Measurements from ENCODE around the gene SLC1A3.

Gene SLC1A3

DNA sequence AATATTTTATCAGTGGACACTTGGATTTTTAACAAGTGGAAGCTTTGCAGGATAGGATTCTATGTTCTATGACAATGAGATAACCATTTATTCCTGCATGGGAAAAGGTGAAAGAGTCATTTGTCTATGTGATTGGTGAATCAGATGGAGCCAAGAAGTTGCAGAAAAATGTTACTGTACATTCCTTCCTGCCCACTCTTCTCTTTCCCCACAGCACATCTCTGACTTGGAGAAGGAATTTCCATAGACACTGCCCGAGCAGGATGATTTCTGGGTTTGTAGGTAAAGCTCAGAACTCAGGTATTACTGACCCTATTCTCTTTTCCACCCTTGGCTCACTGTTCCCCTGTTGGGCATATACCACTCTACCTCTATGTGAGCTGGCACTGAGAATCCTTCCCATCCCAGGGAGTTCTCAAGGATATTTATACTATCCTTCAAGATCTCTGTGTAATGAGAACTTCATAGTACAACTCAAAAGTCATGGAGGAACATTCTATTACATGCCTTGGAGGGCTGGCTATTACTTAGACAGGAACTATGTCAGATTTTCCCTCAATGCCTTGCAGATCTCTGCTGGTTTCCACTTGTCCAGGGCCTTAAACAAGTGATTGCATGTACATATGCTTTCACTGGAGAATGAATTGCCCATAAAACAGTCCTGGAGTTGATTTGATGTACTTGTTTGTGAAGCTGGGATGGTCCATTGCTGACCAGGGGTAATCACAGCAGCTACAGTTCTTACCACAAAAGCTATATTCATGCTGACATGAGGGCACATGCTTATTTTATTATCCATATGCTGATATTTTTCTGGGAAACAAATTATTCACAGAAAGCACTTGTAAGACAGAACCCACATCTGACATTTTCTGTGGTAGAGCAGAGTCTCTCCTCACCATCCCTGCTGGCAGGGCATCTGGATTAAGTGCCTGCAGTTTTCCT is 24.1 kb downstream of the SLC1A3 start:
- H3K4me3 ChIP-seq (ENCODE audit: low read depth, low read length), result no peak overlapping the region
- TF ChIP-seq, protein P1, sequence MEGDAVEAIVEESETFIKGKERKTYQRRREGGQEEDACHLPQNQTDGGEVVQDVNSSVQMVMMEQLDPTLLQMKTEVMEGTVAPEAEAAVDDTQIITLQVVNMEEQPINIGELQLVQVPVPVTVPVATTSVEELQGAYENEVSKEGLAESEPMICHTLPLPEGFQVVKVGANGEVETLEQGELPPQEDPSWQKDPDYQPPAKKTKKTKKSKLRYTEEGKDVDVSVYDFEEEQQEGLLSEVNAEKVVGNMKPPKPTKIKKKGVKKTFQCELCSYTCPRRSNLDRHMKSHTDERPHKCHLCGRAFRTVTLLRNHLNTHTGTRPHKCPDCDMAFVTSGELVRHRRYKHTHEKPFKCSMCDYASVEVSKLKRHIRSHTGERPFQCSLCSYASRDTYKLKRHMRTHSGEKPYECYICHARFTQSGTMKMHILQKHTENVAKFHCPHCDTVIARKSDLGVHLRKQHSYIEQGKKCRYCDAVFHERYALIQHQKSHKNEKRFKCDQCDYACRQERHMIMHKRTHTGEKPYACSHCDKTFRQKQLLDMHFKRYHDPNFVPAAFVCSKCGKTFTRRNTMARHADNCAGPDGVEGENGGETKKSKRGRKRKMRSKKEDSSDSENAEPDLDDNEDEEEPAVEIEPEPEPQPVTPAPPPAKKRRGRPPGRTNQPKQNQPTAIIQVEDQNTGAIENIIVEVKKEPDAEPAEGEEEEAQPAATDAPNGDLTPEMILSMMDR (IDR thresholded peaks at IDR 0.05; ENCODE audit: borderline replicate concordance, insufficient read depth, low read depth, low read length), result no peak

DNA sequence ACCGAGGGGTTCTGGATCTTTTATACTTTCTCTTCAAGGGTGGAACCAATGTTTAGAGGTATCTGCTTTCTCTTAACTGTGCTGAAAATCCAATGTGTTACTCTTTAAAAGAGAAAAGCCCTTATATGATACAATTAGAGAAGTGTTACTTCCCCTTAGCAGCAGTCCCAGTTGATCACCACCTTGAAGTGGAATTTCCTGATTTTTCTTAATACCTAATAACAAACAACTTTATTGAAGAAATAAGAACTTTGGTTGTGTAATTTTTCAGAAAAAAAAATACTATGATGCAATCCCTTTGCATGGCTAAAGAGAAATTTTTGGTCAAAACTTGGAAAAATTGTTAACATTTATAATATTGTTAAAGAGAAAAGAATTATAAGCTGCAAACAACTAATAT is 24.7 kb downstream of the SLC1A3 start:
- TF ChIP-seq, protein P1 (IDR thresholded peaks at IDR 0.05; ENCODE audit: borderline replicate concordance, insufficient read depth, low read depth, low read length), result no peak

DNA sequence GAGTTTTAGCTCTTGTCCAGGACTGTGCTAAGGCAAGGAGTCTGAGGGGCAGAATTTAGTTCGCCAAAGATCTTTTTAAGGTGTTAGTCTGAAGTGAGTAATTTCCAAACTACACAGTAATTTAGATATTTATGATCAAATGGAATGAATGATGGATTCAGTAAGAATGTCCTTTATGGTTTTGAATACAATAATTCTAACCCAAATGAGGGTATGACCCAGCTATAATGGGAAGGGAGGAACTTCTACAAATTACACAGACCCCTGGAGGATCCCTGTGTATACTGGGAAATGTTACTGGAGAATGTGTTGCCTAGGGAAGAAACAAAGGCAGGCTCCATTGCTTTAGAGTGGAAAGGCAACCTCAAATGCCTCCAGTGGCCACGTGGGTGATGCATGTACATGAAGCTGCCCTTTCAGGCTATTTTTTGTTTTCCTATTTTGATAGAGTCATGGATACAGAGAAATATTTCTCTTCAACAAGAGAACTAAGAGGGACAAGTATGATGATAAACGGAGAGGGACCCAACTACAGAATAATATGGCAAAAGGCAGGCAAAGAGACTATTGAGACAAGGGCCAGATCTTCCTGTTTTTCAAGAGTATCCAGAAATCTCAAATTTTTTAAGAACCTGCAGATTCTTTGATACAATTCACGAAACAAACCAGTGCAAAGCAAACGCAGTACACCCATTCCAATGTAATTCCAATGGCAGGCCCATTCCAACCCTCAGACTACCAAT is 25.4 kb downstream of the SLC1A3 start:
- TF ChIP-seq, protein P1 (IDR thresholded peaks at IDR 0.05; ENCODE audit: borderline replicate concordance, insufficient read depth, low read depth, low read length), result no peak
- no peak overlapping the region for H3K4me3 ChIP-seq (ENCODE audit: low read depth, low read length)

More for the DNA sequence above, 24.7 kb downstream of the SLC1A3 start:
- no peak overlapping the region for H3K4me3 ChIP-seq (ENCODE audit: low read depth, low read length)

DNA sequence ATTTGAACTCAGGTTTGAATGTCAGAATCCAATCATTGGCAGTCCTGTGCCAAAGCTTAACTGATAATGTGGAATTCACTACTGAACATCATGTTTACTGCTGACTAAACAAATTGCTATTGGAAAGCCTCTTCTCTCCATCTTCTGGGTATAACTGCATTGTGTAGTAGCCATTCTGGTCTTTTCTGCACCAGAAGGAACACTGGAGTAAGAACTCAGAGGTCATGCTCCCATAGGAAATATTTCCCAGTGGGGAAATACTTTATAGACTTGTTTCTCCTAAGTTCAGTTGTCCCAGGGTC is 25.9 kb downstream of the SLC1A3 start:
- TF ChIP-seq, protein P1 (IDR thresholded peaks at IDR 0.05; ENCODE audit: borderline replicate concordance, insufficient read depth, low read depth, low read length), result no peak
- H3K4me3 ChIP-seq (ENCODE audit: low read depth, low read length), result no peak overlapping the region

DNA sequence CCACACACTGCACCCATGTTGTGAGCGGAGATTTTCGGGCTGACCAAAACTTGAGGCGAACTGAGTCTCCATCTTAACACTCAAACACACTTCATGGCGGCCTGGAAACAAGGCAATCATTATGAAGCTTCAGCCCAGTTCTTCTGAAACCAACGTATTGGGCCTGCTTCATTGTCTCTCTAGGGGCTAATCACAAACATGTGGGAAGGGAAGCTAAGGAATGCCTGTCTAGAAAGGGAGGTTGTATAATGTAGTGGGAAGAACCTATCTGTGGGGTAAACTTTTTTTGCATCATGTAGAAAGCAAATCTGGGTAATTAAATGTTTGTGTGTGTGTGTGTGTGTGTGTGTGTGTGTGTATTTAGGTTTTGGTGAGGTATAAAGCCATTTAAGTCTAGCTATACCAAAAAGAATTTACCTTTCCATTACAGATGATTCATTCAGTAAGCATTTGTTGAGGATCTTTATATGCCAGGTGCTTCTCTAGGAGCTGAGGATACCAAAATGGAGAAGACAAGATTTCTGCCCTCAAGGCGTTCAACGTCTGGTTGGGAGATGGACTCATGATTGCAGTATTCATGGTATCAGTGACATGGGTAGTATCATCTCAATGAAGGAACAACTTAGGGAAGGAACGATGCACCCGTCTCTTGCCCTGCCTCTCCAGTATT is 29.4 kb downstream of the SLC1A3 start:
- TF ChIP-seq, protein P1 (IDR thresholded peaks at IDR 0.05; ENCODE audit: borderline replicate concordance, insufficient read depth, low read depth, low read length), result no peak
- H3K4me3 ChIP-seq (ENCODE audit: low read depth, low read length), result no peak overlapping the region

DNA sequence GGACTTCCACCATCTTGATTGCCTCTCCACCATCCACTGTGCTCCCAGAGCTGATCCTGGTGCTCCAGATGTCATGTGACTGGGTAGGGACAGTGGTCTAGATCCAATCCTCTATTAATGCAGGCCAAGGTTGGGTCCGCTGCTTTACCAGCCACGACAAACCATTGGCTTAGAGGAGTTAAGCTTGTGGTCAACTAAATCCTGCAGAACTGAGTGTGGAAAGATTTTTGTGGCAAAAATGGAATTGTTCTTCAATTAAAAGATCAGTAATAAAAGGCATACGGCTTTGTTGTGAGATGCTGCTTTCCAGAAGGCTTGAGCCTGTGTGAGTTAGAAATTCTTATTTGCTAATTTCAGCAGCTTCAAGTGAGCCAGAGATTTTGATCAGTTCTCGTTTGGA is 30.7 kb downstream of the SLC1A3 start:
- TF ChIP-seq, protein P1 (IDR thresholded peaks at IDR 0.05; ENCODE audit: borderline replicate concordance, insufficient read depth, low read depth, low read length), result no peak
- H3K4me3 ChIP-seq (ENCODE audit: low read depth, low read length), result no peak overlapping the region

All from GM12875 (cell line).